HG02970 (cell line): Measurements from ENCODE around the gene UNKL.

Source experiments
- ATAC-seq: cut with Tn5 transposase; IDR thresholded peaks from one replicate; pipeline ENCODE4 v1.9.1; 2021; ENCODE audit warnings: mild to moderate bottlenecking, moderate library complexity, moderate number of reproducible peaks; ENCODE audit not compliant: unreplicated experiment, low FRiP score

UNKL gene

GRCh38 chr16:1342526-1343427, 71.7 kb downstream of the UNKL start:
- ATAC-seq, result peak; percentile 81

- ATAC-seq, result no peak
These were observed 72.7 kb downstream of the UNKL start for GRCh38 chr16:1341495-1342420.

GRCh38 chr16:1340730-1341494, 73.6 kb downstream of the UNKL start:
- ATAC-seq, result no peak

GRCh38 chr16:1338855-1339675, 75.4 kb downstream of the UNKL start:
- no peak for ATAC-seq

GRCh38 chr16:1338119-1338730, 76.3 kb downstream of the UNKL start:
- ATAC-seq, result no peak

GRCh38 chr16:1337486-1337885, 77.0 kb downstream of the UNKL start:
- no peak for ATAC-seq

GRCh38 chr16:1336619-1337018, 77.9 kb downstream of the UNKL start:
- no peak for ATAC-seq

GRCh38 chr16:1335996-1336395, 78.5 kb downstream of the UNKL start:
- no peak for ATAC-seq

GRCh38 chr16:1335211-1335971, 79.1 kb downstream of the UNKL start:
- ATAC-seq, result no peak

- ATAC-seq, result no peak
These were observed 79.8 kb downstream of the UNKL start for GRCh38 chr16:1334739-1335138.

GRCh38 chr16:1333854-1334700, 80.4 kb downstream of the UNKL start:
- no peak for ATAC-seq

GRCh38 chr16:1333149-1333812, 81.2 kb downstream of the UNKL start, which contains the start of gene BAIAP3:
BAIAP3 (plus strand) TSS chr16:1333645; CDS start chr16:1338550, 4,905 bp downstream.
- no peak for ATAC-seq

- ATAC-seq, result no peak
These were observed 81.8 kb downstream of the UNKL start for GRCh38 chr16:1332618-1333148.

- ATAC-seq, result no peak
These were observed 82.5 kb downstream of the UNKL start for GRCh38 chr16:1331712-1332617.

GRCh38 chr16:1330931-1331711, 83.4 kb downstream of the UNKL start:
- ATAC-seq, result no peak
